Measurements from ENCODE around the gene IER5L.

The IER5L gene

GRCh38 chr9:129160712-129161533, 17.1 kb downstream of the IER5L start:
- no peak for DNase-seq (ENCODE audit: low spot score)

- no peak for DNase-seq (ENCODE audit: low spot score)
These were observed 21.9 kb downstream of the IER5L start for GRCh38 chr9:129156163-129156562.

GRCh38 chr9:129154866-129155477, 23.1 kb downstream of the IER5L start:
- no peak for DNase-seq (ENCODE audit: low spot score)

- no peak for DNase-seq (ENCODE audit: low spot score)
These were observed 26.6 kb downstream of the IER5L start for GRCh38 chr9:129151469-129151868.

GRCh38 chr9:129150672-129151211, 27.3 kb downstream of the IER5L start:
- no peak for DNase-seq (ENCODE audit: low spot score)

GRCh38 chr9:129150122-129150521, 27.9 kb downstream of the IER5L start:
- no peak for DNase-seq (ENCODE audit: low spot score)

GRCh38 chr9:129149442-129149841, 28.6 kb downstream of the IER5L start:
- DNase-seq (ENCODE audit: low spot score), result no peak

- DNase-seq (ENCODE audit: low spot score), result no peak
These were observed 29.4 kb downstream of the IER5L start for GRCh38 chr9:129148463-129149204.

GRCh38 chr9:129146441-129146941, 31.6 kb downstream of the IER5L start:
- DNase-seq (ENCODE audit: low spot score), result no peak

- peak; percentile 38 for DNase-seq (ENCODE audit: low spot score)
These were observed 32.2 kb downstream of the IER5L start for GRCh38 chr9:129145841-129146292.

- DNase-seq (ENCODE audit: low spot score), result no peak
These were observed 32.7 kb downstream of the IER5L start for GRCh38 chr9:129145316-129145715.

GRCh38 chr9:129143031-129143927, 34.8 kb downstream of the IER5L start:
- DNase-seq (ENCODE audit: low spot score), result peak; percentile 88

- DNase-seq (ENCODE audit: low spot score), result no peak
These were observed 35.7 kb downstream of the IER5L start for GRCh38 chr9:129142138-129142935.

- DNase-seq (ENCODE audit: low spot score), result peak; percentile 54
These were observed 36.7 kb downstream of the IER5L start for GRCh38 chr9:129141066-129142041.

- peak; percentile 61 for DNase-seq (ENCODE audit: low spot score)
These were observed 37.5 kb downstream of the IER5L start for GRCh38 chr9:129140397-129141065.

- DNase-seq (ENCODE audit: low spot score), result peak; percentile 96
These were observed 38.1 kb downstream of the IER5L start for GRCh38 chr9:129139993-129140396.

GRCh38 chr9:129139233-129139992, 38.6 kb downstream of the IER5L start:
- peak; percentile 95 for DNase-seq (ENCODE audit: low spot score)

All from cerebellar cortex (tissue), 1 donor.